ENCODE results near the gene DISC1.

- no peak for TF ChIP-seq CTCF (IDR thresholded peaks at IDR 0.05; ENCODE audit: insufficient read depth, low read length, poor library complexity, severe bottlenecking)
- no peak for TF ChIP-seq EZH2phosphoT487 (conservative IDR thresholded peaks at IDR 0.05; ENCODE audit: low read length)
Observed at GRCh38 chr1:231786126-231786525, 159.5 kb downstream of the DISC1 start.
